Urothelium cell line (cell line): Measurements from ENCODE around the gene C2orf74.
"Not testable (repeated sequence)": the region's sequence is repeated elsewhere in the genome, so short reads cannot be mapped to it uniquely, and the experiment has no call there.

Source experiments
- DNase-seq: peaks from one replicate; pipeline ENCODE4 v3.0.0; 2011; ENCODE audit warnings: low spot score, mixed read lengths
- FAIRE-seq: peaks from 2 replicates; lab custom pipeline; 2011; peaks lifted over from hg19 to GRCh38; lab: Jason Lieb, UNC

C2orf74 gene

DNA sequence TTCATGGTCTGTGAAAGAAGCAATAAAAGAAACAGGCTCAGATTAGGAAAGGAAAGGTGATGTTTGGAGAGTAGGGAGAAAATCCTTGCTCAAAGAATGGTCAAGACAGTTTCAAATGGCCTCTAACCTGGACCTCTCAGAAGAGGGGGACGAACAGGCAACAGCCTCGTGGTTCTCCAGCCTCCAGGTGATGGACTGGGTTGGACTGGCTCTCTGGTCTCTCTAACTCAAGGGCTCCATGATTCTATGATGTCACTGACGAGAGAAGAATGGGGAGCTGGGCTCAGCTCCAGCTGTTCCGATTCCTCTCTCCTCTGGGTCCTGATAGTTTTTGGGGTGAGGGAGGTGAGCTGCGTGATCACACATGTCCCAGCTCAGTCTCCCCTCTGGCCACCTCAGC, at the start of gene C2orf74:
Gene C2orf74 (plus strand): TSS at position 301 of the 400 bp plus-strand sequence. CDS start 327 bp downstream, outside the sequence.
- no peak for DNase-seq
- FAIRE-seq: no peak

DNA sequence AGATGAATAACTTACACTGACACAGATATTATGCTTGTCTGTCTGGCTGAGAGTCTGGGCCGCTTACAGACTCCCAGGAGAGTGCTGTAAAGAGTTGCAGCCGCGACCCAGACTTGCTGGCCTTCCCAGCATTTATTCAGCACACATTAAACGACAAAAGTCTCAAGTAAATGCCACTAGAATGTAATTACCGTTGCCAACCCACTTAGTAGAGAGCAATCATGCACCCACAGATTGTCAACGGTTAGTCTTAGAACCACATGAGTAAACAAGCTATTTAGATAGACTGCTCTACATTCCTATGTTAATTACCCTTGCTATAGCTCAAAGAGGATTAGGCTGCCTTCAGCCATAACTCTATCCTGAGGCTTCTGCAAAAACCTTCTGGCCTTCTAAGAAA, 47.8 kb upstream of the C2orf74 start:
- no peak for FAIRE-seq
- no peak for DNase-seq

DNA sequence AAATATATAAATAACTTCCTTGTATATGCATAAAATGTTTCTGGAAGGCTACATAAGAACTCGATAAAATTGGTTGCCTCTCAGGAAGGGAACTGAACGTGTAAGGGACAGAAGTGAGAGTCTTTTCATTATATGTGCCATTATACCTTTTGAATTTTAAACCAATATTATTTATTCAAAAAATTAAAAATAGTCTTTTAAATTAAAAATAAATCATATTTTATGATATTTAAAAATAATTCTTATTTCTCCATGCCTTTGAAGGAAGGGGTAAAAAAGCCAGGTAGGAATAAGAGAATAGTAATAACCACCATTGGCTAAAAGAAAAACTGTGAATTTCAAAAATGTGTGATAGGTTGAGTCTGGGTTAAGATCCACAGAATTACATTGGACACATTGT, 45.7 kb upstream of the C2orf74 start:
- DNase-seq (no peak), FAIRE-seq (no peak)

DNA sequence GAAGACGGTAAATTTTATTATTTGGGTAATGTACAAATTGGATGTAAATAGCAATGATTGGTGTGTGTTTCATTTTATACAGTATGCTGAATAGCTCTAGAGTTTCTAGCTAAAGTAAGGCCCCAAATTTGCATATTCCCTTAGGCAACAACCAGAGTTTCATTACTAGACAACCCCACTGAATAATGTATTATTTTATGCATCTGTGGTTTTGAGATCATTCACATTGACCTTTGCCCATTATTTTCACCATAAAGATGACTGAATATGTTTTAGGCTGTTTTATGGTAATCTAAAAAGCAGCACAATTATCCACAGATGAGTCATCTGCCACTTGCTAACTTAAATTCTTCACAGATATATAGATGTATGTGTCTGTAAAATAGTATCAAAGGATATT, 44.5 kb upstream of the C2orf74 start:
- no peak for DNase-seq
- FAIRE-seq: no peak

DNA sequence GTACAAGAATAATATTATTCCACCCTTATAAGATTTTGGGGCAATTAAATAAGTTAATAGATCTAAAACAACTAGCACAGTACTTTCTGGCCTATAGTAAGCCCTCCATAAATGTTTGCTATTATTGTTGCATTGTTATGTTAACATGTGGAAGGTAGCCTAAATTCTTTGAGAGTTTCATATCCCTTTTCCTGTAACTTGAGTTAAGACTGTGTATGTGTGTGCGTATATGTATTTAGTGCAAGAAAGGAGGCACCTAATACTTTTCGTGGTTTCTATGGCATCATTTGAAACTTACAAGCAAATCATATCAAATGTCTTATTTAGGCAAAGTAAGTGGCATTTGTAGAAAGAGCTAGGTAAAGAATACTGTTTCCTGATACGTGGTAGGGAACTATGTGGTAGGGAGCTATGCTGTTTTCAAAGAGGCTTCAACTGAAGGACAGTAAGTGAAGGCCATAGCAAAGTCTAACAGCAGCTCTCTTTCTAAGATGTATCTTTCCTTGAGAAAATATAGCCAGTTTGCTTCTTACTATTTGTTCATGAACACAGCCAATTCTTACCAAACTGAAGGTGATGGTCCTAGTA, 36.8 kb upstream of the C2orf74 start:
- FAIRE-seq (peak; percentile 73), DNase-seq (no peak)

DNA sequence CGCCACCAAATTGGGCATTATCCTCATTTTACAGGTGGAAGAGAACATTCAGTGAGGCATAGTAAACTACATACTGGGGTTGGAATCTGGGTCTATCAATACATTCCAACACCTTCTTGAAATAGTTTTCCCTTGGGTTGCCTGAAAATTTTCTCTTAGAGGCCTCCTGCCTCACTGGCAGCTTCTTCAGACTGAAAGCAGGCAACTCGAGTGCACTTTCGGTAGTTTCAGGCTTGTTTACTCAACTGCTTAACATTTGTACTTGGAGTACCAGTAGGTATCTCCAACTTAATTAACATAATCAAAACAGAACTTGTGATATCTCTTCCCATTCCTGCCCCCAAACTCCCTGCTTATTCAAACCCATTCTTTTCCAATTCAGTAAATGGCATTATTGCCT, 36.2 kb upstream of the C2orf74 start:
- DNase-seq: no peak
- no peak for FAIRE-seq

DNA sequence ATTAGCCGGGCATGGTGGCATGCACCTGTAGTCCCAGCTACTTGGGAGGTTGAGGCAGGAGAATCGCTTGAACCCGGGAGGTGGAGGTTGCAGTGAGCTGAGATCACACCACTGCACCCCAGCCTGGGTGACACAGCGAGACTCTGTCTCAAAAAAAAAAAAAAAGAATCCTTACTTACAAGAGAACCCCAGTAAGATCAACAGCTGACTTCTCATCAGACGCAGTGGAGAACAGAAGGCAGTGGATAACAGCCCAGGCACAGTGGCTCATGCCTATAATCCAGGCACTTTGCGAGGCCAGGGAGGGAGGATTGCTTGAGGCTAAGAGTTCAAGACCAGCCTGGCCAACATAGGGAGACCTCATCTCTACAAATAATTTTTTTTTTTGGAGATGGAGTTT, 33.9 kb upstream of the C2orf74 start:
- FAIRE-seq: not testable (repeated sequence)

DNA sequence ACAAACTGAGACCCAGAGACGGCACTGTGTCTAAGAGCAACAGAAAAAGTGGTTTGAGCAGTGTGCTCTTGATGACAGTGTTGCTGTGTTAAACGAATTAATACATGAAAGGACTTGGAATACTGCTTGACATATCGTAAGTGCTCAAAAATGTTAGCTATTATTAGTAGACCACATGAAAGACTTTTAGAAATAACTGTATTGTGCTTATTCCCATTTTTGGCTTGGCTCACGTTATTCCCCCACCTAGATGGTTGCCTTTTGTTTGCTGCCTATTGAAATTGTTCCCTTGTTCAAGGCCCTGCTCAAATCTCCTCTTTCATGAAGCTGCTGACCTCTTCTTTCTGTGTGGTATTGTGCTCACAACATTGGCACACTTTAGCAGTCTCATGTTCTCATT, 27.8 kb upstream of the C2orf74 start:
- FAIRE-seq (no peak), DNase-seq (peak; percentile 25)

More for the DNA sequence above, 33.9 kb upstream of the C2orf74 start:
- DNase-seq: not testable (repeated sequence)

DNA sequence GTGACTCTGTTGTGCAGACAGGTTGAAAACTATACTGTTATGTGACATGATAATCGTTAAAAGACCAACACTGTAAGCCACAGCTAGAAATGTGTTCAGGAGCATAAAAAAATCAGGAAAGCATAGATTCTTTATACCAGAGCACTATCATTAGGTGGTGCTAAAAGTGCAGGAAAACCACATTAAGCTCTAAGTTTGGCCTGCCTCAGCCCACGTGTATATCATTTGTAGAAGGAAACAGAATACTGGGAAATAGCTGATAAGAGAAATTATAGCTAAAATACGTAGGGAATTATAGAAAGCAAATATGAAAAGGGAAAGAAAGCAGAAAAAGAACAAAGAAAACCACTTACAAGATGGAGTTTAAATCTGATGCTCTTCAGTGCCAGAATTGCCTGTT, 26.5 kb upstream of the C2orf74 start:
- DNase-seq (peak; percentile 13), FAIRE-seq (no peak)

DNA sequence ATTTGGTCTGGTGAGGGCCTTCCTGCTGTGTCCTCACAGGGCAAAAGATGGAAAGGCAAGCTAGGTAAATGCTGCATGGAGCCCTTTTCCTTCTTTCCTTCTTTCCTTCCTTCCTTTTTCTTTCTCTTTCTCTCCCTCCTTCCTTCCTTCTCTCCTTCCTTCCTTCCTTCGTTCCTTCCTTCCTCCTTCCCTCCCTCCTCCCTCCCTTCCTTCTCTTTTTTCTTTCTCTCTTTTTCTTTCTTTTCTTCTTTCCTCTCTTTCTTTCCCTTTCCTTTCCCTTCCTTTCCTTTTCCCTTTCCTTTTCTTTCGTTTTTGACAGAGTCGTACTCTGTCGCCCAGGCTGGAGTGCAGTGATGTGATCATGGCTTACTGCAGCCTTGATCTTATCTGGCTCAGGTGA, 23.1 kb upstream of the C2orf74 start:
- FAIRE-seq (no peak), DNase-seq (no peak)

DNA sequence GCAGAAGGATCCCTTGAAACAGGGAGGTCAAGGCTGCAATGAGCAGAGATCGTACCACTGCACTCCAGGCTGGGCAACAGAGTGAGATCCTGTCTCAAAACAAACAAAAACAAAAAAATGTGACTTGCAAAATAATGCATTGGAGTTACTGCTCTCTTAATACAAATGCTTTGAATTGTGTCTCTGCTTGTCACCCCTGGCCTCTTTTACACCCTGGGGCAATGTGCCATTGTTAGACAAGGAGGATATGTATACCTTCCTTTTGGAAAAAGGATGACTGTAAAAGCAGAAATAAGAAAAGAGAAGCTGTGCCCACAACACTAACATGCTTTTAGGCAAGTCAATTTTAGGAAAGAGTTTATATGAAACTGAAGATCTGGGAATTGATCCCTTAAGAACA, 20.8 kb upstream of the C2orf74 start:
- FAIRE-seq (no peak), DNase-seq (no peak)

DNA sequence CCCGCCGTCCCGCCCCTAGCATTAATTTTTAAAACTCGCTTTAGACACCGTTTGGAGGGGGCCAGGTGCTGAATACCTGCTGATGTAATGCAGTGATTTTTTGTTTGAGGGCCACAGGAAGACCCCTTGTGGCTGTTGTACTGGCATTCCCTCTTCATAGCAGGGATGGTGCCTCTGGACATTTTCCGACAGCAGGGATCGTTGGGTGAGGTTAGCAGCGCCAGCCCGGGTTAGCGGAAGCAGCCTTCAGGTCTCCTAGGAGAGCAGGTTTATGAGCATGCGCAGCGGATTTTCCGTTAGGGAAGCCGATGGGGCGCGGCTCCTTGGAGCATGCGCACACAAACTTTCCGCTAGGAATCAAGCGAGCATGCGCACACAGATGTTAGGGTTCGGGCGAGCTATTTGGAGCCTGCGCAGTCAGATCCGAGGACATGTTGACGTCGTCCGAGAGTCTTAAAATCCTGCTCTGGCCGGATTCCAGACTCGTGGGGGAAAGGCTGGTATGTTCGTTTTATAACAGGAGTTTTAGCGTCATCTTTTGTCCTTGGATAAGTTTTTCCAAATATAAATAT, 17.2 kb upstream of the C2orf74 start:
- peak; percentile 53 for FAIRE-seq
- DNase-seq: peak; percentile 99

DNA sequence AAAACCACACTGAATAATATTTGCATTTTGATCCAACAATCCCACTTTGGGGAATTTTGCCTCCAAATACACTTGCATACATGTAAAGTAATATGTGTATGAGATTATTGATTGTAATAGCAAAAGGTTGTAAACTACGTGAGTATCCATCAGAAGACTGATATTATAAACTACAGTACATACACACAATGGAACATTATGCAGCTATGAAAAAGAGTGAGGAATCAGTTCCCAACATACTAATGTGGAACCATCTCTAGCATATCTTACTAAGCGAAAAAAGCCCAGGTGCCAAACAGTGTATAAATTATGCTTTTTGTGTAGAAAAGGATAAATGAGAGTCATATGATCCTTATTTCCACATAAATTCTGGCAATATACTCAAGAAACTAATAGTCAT, 16.0 kb upstream of the C2orf74 start:
- no peak for DNase-seq
- FAIRE-seq: no peak

DNA sequence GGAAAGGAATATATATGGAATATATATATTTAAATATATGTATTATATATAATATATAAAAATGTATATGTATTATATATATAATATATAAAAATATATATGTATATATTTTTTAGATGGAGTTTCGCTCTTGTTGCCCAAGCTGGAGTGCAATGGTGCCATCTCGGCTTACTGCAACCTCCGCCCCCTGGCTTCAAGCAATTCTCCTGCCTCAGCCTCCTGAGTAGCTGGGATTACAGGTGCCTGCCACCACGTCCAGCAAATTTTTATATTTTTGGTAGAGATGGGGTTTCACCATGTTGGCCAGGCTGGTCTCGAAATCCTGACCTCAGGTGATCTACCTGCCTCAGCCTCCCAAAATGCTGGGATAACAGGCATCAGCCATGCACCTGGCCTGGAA, 13.9 kb upstream of the C2orf74 start:
- not testable (repeated sequence) for FAIRE-seq, DNase-seq

DNA sequence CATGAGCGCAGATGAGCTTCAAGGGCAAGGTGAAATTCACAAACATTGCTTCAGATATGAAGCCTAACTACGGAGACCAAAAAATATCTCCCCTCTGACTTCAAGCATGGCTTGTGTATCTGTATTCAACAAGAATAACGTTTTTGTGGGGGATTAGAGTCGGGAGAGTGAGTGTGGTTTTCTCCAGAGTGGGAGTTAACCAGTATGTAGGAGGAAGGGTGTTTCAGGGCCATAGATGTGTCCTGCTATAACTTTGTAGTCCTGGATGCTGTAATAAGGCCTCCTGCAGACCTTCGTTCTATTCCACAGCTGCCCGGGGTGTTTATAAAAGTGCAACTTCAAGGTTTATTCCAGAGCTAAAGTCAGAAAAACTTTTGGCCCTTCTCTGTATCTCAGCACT, 12.9 kb upstream of the C2orf74 start:
- DNase-seq (no peak), FAIRE-seq (no peak)

DNA sequence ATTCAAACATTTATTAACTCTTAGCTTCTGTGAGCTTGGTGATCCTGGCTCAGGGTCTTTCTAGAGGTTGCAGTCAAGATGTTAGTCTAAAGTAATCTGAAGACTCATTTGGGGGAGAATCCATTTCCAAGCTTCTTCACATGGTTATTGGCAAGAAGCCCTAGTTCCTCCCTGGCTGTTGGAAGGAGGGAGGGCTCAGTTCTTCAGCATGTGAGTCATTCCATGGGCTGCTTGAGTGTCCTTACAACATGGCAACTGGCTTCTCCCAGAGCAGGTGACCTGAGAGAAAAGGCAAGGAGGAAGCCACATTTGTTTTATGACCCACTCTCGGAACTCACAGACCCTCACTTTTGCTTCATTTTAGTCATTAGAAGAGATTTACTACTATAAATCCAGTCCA, 10.6 kb upstream of the C2orf74 start:
- no peak for DNase-seq
- no peak for FAIRE-seq

DNA sequence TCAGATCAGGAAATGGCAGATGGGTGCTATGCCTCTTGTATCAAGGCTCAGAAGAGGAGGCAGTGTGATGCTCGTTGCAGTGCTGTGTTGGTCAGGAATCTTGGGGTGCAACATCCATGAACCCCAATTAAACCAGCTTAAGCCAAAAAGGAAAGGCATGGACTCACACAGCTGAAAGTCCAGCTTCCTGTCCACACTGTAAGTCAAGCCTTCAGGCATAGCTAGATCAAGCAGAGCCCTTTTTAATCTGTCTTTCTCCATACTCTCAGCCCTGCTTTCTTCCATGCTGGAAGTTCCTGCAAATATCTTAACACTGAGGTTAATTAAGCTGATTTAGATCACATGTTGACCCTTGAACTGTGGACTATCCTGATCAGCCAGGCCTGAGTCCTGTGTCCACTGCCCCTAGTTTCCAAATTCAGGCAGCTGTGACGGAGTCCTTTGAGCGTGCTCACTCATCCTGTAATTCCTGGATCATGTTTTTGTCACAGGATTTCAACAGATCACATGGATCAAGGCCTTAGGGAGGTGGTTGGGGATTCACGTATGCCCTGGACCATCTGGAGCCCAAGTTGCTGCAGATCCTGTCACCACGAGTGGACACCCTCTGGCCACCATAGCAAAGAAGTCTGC, 4.5 kb upstream of the C2orf74 start:
- no peak for DNase-seq
- FAIRE-seq: no peak

DNA sequence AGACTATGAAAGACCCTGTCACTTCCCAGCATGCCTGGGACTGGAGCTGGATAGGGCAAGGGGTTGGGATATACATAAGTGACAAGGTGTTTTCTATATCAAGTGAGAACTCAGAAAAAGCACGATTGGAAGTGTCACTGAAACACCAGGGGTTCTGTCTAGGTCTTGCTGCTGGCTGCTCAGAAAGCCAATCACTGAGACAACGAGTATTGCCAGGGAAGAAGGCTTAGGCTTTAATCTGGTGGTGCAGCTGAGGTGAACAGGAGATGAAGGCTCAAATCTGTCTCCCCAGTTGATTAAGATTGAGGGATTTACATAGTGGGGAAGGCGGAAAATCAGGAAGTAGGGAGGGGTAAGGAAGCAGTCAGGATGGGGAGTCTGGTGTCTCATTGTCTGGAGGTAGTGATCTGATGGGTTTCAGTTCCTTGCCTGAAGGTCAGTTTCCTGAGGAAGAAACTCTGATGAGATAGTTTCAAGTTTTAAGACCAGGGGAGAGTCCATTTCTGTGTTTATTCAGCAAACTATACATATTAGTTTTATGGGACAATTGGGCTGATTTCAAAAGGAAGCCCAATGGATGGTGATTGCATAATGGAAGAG, 3.5 kb upstream of the C2orf74 start:
- FAIRE-seq (no peak), DNase-seq (no peak)

DNA sequence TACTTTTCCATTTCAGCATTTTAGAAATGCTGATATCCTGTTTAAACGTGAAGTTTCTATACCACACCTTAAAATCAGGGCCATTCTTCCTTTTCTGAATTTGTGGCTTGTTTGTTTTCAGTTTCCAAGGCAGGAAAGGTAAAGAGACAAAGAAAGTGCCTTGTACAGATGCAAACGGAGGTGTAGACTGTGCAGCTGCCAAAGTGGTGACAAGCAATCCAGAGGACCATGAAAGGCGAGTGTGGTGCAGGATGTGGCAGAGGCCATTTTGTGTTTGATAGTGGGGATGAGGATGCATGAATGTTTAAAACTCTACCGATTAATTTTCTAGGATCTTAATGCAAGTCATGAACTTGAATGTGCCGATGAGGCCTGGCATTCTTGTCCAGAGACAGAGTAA, 733 bp downstream of the C2orf74 start:
- FAIRE-seq (no peak), DNase-seq (no peak)

DNA sequence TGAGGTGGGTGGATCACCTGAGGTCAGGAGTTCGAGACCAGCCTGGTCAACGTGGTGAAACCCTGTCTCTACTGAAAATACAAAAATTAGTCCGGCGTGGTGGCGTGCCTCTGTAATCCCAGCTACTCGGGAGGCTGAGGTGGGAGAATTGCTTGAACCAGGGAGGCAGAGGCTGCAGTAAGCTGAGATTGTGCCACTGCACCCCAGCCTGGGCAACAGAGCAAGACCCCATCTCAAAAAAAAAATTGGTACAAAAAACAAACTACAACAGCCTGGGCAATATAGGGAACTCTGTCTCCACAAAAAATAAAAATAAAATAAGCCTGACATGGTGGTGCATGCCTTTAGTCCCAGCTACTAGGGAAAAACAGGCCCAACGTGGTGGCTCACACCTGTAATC, 3.1 kb downstream of the C2orf74 start:
- DNase-seq, FAIRE-seq: not testable (repeated sequence)

DNA sequence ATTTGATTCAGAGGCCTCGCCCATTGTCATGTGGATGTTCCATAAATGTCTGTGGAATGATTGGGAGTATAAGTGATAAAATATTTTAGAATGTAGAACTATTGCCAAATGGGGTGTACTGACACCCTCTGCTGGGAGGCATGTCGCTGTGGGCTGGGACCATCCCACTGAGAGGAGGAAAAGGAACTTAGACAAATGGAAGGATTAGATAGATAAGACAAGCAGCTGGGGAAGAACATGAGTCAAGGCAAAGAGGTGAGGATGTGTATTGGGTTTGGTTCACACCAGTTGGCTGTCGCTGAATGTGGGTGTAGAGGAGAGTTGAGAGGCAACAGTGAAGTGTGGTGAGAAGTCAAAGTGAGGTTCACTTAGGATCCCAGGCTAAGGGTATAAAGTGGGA, 4.0 kb downstream of the C2orf74 start:
- FAIRE-seq: no peak
- no peak for DNase-seq

DNA sequence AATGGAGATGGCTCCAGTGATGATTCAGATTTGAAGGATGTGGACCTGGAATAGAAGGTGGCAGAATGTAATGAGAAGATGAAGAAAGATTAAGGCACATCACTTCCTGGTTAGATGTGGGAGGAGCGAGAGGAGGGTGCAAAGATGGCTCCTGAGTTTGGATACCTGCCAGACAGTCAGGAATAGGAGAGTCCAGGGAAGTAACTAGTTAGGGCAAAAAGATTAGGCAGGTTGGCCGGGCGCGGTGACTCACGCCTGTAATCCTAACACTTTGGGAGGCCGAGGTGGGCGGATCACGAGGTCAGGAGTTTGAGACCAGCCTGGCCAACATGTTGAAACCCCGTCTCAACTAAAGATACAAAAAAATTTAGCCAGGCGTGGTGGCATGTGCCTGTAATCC, 5.6 kb downstream of the C2orf74 start:
- DNase-seq: no peak
- FAIRE-seq: no peak
